OCI-LY3 (cell line): ENCODE data around the gene C11orf71.

Experiments used
- CTCF ChIP-seq: fragments of 200-600, 300-600 bp; sonication (generic); IDR thresholded peaks from 2 replicates; pipeline ENCODE4 v1.5.1; 2014; ENCODE audit warnings: antibody characterized with exemption, low read length, low read depth
- EZH2phosphoT487 ChIP-seq: fragments of 200-600 bp; shearing (Covaris generic); IDR thresholded peaks from 2 replicates; pipeline ENCODE4 v1.6.1; 2018; ENCODE audit warnings: antibody characterized with exemption, mixed run types, low read depth

GRCh38 chr11:114358716-114359115, 41.6 kb downstream of the C11orf71 start:
- TF ChIP-seq CTCF (no peak), EZH2phosphoT487 (no peak)
